Measurements from ENCODE around the gene HEBP2. TPM values are rescaled to one million over a fixed set of nuclear protein-coding genes. Genes with fewer than 3 reads are reported as not detected.

The HEBP2 gene
- total and polyA plus RNA-seq, 2 of the 13 experiments (the other 11 are each of a cell fraction or from before 2014, with no cell fraction given) = 16.0 to 72.8 TPM

- 48% methylated on average over 8 of the region's 8 CpGs for WGBS (ENCODE audit: low lambda C conversion rate)
Measured at GRCh38 chr6:138402838-138403187, 1.2 kb upstream of the HEBP2 start.

More at GRCh38 chr6:138402838-138403187, 1.2 kb upstream of the HEBP2 start:
- peak overlapping the region in 2 of 3 experiments; percentile 73 to 84; a peak in 5 of 6 replicates for H3K4me3 ChIP-seq (replicated peaks in 1 of 3; ENCODE audit: insufficient read depth in 1 of 3, low read depth in 2 of 3, low read length in 3 of 3)
- no peaks in the 10 kb centered on the region for H4K20me1 ChIP-seq (ENCODE audit: insufficient read depth, low read length)
- in situ Hi-C loops (cut with HindIII; ENCODE audit: extremely low pct_ligation_motif_present, low pct_unique_long_range_greater_than_20kb) = loop anchor here (10.0 kb wide), 1 partner anchor 288 kb away; no protein-coding TSS in a partner anchor
- no peaks in the 10 kb centered on the region for H3K9me3 ChIP-seq (ENCODE audit: low read length)
- no peak for FAIRE-seq
- no peak overlapping the region for H3K9ac ChIP-seq (ENCODE audit: insufficient read depth, low read depth, low read length)
- peaks cover 5 to 20% of the 10 kb centered on the region in 2 experiments; a peak in 4 of 5 replicates for H3K36me3 ChIP-seq (replicated peaks in 1 of 2; ENCODE audit: control insufficient read depth in 1 of 2, insufficient read depth in 2 of 2, low read length in 2 of 2)
- intact Hi-C loops (cut with micrococcal nuclease; ENCODE audit: unreplicated experiment) = loop anchor here (5.0 kb wide), 1 partner anchor 296 kb away; the partner anchor contains the start of gene PERP
- ChIA-PET POLR2A (no interaction called here), CTCF (ENCODE audit: low intra/inter-chr PET ratio, low total read pairs) (interaction anchor here (1.2 to 2.2 kb wide), 2 partner anchors 113 to 114 kb away, joined by 3 to 8 read pairs; no protein-coding TSS in a partner anchor)
- peak overlapping the region; percentile 90 for H3K4me2 ChIP-seq (ENCODE audit: low read depth, low read length)
- no peak overlapping the region for H2AFZ ChIP-seq (ENCODE audit: low read length)
- TF ChIP-seq CHD4 (IDR thresholded peaks at IDR 0.05; ENCODE audit: borderline replicate concordance, low read length) (no peak), CEBPG (CRISPR knock-in tag; IDR thresholded peaks at IDR 0.05) (0 out of 2 replicates have a peak, but pooled peaks have one; percentile 5), TRAFD1 (CRISPR knock-in tag; IDR thresholded peaks at IDR 0.05; ENCODE audit: borderline replicate concordance) (peak; percentile 5; the same call in 1 of the 2 replicates), EEA1 (CRISPR knock-in tag; IDR thresholded peaks at IDR 0.05; ENCODE audit: borderline replicate concordance) (no peak), ZNF276 (CRISPR knock-in tag; IDR thresholded peaks at IDR 0.05; ENCODE audit: low read depth) (no peak), ZNF691 (CRISPR knock-in tag; IDR thresholded peaks at IDR 0.05; ENCODE audit: borderline replicate concordance, low read depth) (no peak), ZNF770 (CRISPR knock-in tag; IDR thresholded peaks at IDR 0.05) (peak; percentile 58), SMAD3 (CRISPR knock-in tag; IDR thresholded peaks at IDR 0.05) (no peak), ZNF501 (CRISPR knock-in tag; IDR thresholded peaks at IDR 0.05) (no peak)
- H3K4me1 ChIP-seq (ENCODE audit: insufficient read depth, low read length) = peaks cover 23% of the 10 kb centered on the region
- DNase-seq (ENCODE audit: low spot score) = no peak
- H3K27me3 ChIP-seq (ENCODE audit: control insufficient read depth in 1 of 2, insufficient read depth in 2 of 2, low read length in 2 of 2) = no peaks in the 10 kb centered on the region; a peak in 2 of 5 replicates
- BruUV-seq (replicated peaks) = no TSS peak
- H3K79me2 ChIP-seq (ENCODE audit: insufficient read depth, low read length) = peaks cover 8% of the 10 kb centered on the region
- ATAC-seq = no peak
- no peak overlapping the region for H3K27ac ChIP-seq (ENCODE audit: extremely low read length, insufficient read depth, low read length)
